ENCODE data around the gene GIMAP6. TPM values are rescaled to one million over a fixed set of nuclear protein-coding genes. Genes with fewer than 3 reads are reported as not detected.
"Not testable (repeated sequence)": the region's sequence is repeated elsewhere in the genome, so short reads cannot be mapped to it uniquely, and the experiment has no call there.

GIMAP6 gene
- total RNA-seq, 2 experiments from 2014 or later, result 21.6 to 25.4 TPM

- Mint-ChIP-seq H3K9me3 (ENCODE audit: low read depth) (peaks cover 19% of the 10 kb centered on the region), H3K27me3 (no peaks in the 10 kb centered on the region), H3K27ac (peak overlapping the region; percentile 97), H3K36me3 (ENCODE audit: low read depth) (peaks cover 21% of the 10 kb centered on the region), H3K4me1 (peaks cover 89% of the 10 kb centered on the region), H3K4me3 (peak overlapping the region; percentile 32)
- ChIA-PET POLR2A (interaction anchor here (1.3 kb wide), 1 partner anchor 89 kb away, joined by 3 read pairs; no protein-coding TSS in a partner anchor), CTCF (interaction anchor here (1.0 to 1.8 kb wide), 3 partner anchors 9 to 93 kb away, joined by 3 to 4 read pairs (median 3); no protein-coding TSS in a partner anchor)
- no peak for DNase-seq
- intact Hi-C loops (cut with DNase I, micrococcal nuclease), result loop anchor here (1.0 to 5.0 kb wide), 5 partner anchors 51 to 344 kb away; partner anchors contain the start of genes ACTR3C (in 1 of the 2), GIMAP1 (in 1 of the 2), GIMAP4 (in 1 of the 2) and LRRC61 (in 1 of the 2)
- ATAC-seq, result peak; percentile 24
These were observed 33.7 kb upstream of the GIMAP6 start for GRCh38 chr7:150665896-150666295.

GRCh38 chr7:150665089-150665748 is 33.0 kb upstream of the GIMAP6 start:
- Mint-ChIP-seq H3K4me3 (peak overlapping the region; percentile 32), H3K9me3 (ENCODE audit: low read depth) (peaks cover 21% of the 10 kb centered on the region), H3K4me1 (peaks cover 88% of the 10 kb centered on the region), H3K27me3 (no peaks in the 10 kb centered on the region), H3K27ac (peak overlapping the region; percentile 97), H3K36me3 (ENCODE audit: low read depth) (peaks cover 23% of the 10 kb centered on the region)
- intact Hi-C loops (cut with DNase I, micrococcal nuclease), result loop anchor here (1.0 to 5.0 kb wide), 5 partner anchors 52 to 343 kb away; partner anchors contain the start of genes ACTR3C (in 1 of the 2), GIMAP1 (in 1 of the 2), GIMAP4 (in 1 of the 2) and LRRC61 (in 1 of the 2)
- DNase-seq, result peak; percentile 73
- POLR2A ChIA-PET, result no interaction called here
- CTCF ChIA-PET, result interaction anchor here (1.0 to 1.8 kb wide), 3 partner anchors 8 to 78 kb away, joined by 3 to 4 read pairs (median 3); no protein-coding TSS in a partner anchor
- ATAC-seq, result peak; percentile 57

- peaks cover 78% of the 10 kb centered on the region for H3K4me1 Mint-ChIP-seq
- ChIA-PET POLR2A (no interaction called here), CTCF (interaction anchor here (0.5 to 1.0 kb wide), 2 partner anchors 14 to 149 kb away, joined by 3 read pairs; no protein-coding TSS in a partner anchor)
- peak overlapping the region; percentile 97 for H3K27ac Mint-ChIP-seq
- intact Hi-C loops (cut with DNase I, micrococcal nuclease), result loop anchor here in 1 of 2 experiments (5.0 kb wide), 1 partner anchor 42 kb away; no protein-coding TSS in a partner anchor
- peak; percentile 10 for ATAC-seq
- peaks cover 21% of the 10 kb centered on the region for H3K36me3 Mint-ChIP-seq (ENCODE audit: low read depth)
- peaks cover 17% of the 10 kb centered on the region for H3K9me3 Mint-ChIP-seq (ENCODE audit: low read depth)
- no peaks in the 10 kb centered on the region for H3K27me3 Mint-ChIP-seq
- peak overlapping the region; percentile 29 for H3K4me3 Mint-ChIP-seq
- peak; percentile 48 for DNase-seq
These were observed 31.8 kb upstream of the GIMAP6 start for GRCh38 chr7:150663802-150664494.

- H3K27me3 Mint-ChIP-seq, H3K4me3 Mint-ChIP-seq, DNase-seq, CTCF ChIA-PET, ATAC-seq, POLR2A ChIA-PET: not testable (repeated sequence)
- peaks cover 21% of the 10 kb centered on the region for H3K36me3 Mint-ChIP-seq (ENCODE audit: low read depth)
- peaks cover 67% of the 10 kb centered on the region for H3K4me1 Mint-ChIP-seq
- H3K9me3 Mint-ChIP-seq (ENCODE audit: low read depth), result peaks cover 15% of the 10 kb centered on the region
- H3K27ac Mint-ChIP-seq, result peak overlapping the region; percentile 97
- intact Hi-C loops (cut with DNase I, micrococcal nuclease), result loop anchor here in 1 of 2 experiments (5.0 kb wide), 1 partner anchor 41 kb away; no protein-coding TSS in a partner anchor
These were observed 30.6 kb upstream of the GIMAP6 start for GRCh38 chr7:150662821-150663220.

- intact Hi-C loops (cut with DNase I, micrococcal nuclease), result loop anchor here in 1 of 2 experiments (5.0 kb wide), 1 partner anchor 39 kb away; no protein-coding TSS in a partner anchor
- peak overlapping the region; percentile 6 for H3K27ac Mint-ChIP-seq
- no peak for ATAC-seq
These were observed 28.9 kb upstream of the GIMAP6 start for GRCh38 chr7:150660939-150661613.

GRCh38 chr7:150657526-150657925 is 25.3 kb upstream of the GIMAP6 start:
- H3K4me3 Mint-ChIP-seq, result no peak overlapping the region
- intact Hi-C loops (cut with DNase I, micrococcal nuclease), result no loop called here
- H3K4me1 Mint-ChIP-seq, result peaks cover 24% of the 10 kb centered on the region
- H3K27me3 Mint-ChIP-seq, result no peaks in the 10 kb centered on the region
- POLR2A ChIA-PET, result no interaction called here
- no peak for DNase-seq
- H3K36me3 Mint-ChIP-seq (ENCODE audit: low read depth), result peaks cover 8% of the 10 kb centered on the region
- ATAC-seq, result no peak
- no peak overlapping the region for H3K27ac Mint-ChIP-seq
- H3K9me3 Mint-ChIP-seq (ENCODE audit: low read depth), result peaks cover 20% of the 10 kb centered on the region
- CTCF ChIA-PET, result interaction anchor here (0.8 to 1.9 kb wide), 2 partner anchors 8 to 9 kb away, joined by 4 read pairs; no protein-coding TSS in a partner anchor

More at GRCh38 chr7:150660939-150661613, 28.9 kb upstream of the GIMAP6 start:
- ChIA-PET CTCF (interaction anchor here (1.1 to 1.4 kb wide), 4 partner anchors 11 to 212 kb away, joined by 3 to 5 read pairs (median 4); no protein-coding TSS in a partner anchor), POLR2A (interaction anchor here (0.7 kb wide), 1 partner anchor 71 kb away, joined by 5 read pairs; no protein-coding TSS in a partner anchor)
- H3K4me1 Mint-ChIP-seq, result peaks cover 50% of the 10 kb centered on the region
- H3K27me3 Mint-ChIP-seq, result no peaks in the 10 kb centered on the region
- DNase-seq, result no peak
- peaks cover 19% of the 10 kb centered on the region for H3K9me3 Mint-ChIP-seq (ENCODE audit: low read depth)
- H3K36me3 Mint-ChIP-seq (ENCODE audit: low read depth), result peaks cover 21% of the 10 kb centered on the region
- no peak overlapping the region for H3K4me3 Mint-ChIP-seq

- Mint-ChIP-seq H3K4me1 (peaks cover 15% of the 10 kb centered on the region), H3K9me3 (ENCODE audit: low read depth) (peaks cover 32% of the 10 kb centered on the region), H3K4me3 (no peak overlapping the region), H3K27me3 (no peaks in the 10 kb centered on the region), H3K27ac (no peak overlapping the region), H3K36me3 (ENCODE audit: low read depth) (peaks cover 6% of the 10 kb centered on the region)
- no peak for DNase-seq
- POLR2A ChIA-PET, result interaction anchor here (0.7 kb wide), 1 partner anchor 14 kb away, joined by 3 read pairs; no protein-coding TSS in a partner anchor
- intact Hi-C loops (cut with DNase I, micrococcal nuclease), result no loop called here
- ATAC-seq, result no peak
- CTCF ChIA-PET, result interaction anchor here (0.6 to 1.9 kb wide), 3 partner anchors 10 to 1396 kb away, joined by 3 to 4 read pairs (median 3); no protein-coding TSS in a partner anchor
These were observed 23.9 kb upstream of the GIMAP6 start for GRCh38 chr7:150656047-150656446.

GRCh38 chr7:150654692-150655091 is 22.5 kb upstream of the GIMAP6 start:
- H3K4me3 Mint-ChIP-seq, result no peak overlapping the region
- peaks cover 37% of the 10 kb centered on the region for H3K9me3 Mint-ChIP-seq (ENCODE audit: low read depth)
- peaks cover 9% of the 10 kb centered on the region for H3K4me1 Mint-ChIP-seq
- intact Hi-C loops (cut with DNase I, micrococcal nuclease), result no loop called here
- DNase-seq (no peak), ATAC-seq (no peak)
- no peak overlapping the region for H3K27ac Mint-ChIP-seq
- ChIA-PET POLR2A (no interaction called here), CTCF (interaction anchor here (1.1 to 1.3 kb wide), 2 partner anchors 17 to 206 kb away, joined by 3 to 4 read pairs; no protein-coding TSS in a partner anchor)
- H3K27me3 Mint-ChIP-seq, result no peaks in the 10 kb centered on the region
- H3K36me3 Mint-ChIP-seq (ENCODE audit: low read depth), result peaks cover 4% of the 10 kb centered on the region

GRCh38 chr7:150649080-150649385 is 16.8 kb upstream of the GIMAP6 start:
- H3K9me3 Mint-ChIP-seq (ENCODE audit: low read depth), result peaks cover 35% of the 10 kb centered on the region
- peaks cover 25% of the 10 kb centered on the region for H3K36me3 Mint-ChIP-seq (ENCODE audit: low read depth)
- H3K27ac Mint-ChIP-seq, result peak overlapping the region; percentile 56
- POLR2A ChIA-PET, result no interaction called here
- no peaks in the 10 kb centered on the region for H3K27me3 Mint-ChIP-seq
- intact Hi-C loops (cut with DNase I, micrococcal nuclease), result no loop called here
- ATAC-seq (no peak), DNase-seq (no peak)
- H3K4me1 Mint-ChIP-seq, result peaks cover 46% of the 10 kb centered on the region
- H3K4me3 Mint-ChIP-seq, result no peak overlapping the region
- CTCF ChIA-PET, result interaction anchor here (0.7 to 1.3 kb wide), 4 partner anchors 9 to 80 kb away, joined by 3 to 5 read pairs (median 4); no protein-coding TSS in a partner anchor

GRCh38 chr7:150648353-150649079 is 16.3 kb upstream of the GIMAP6 start:
- Mint-ChIP-seq H3K27ac (peak overlapping the region; percentile 79), H3K9me3 (ENCODE audit: low read depth) (peaks cover 38% of the 10 kb centered on the region), H3K27me3 (no peaks in the 10 kb centered on the region), H3K4me3 (no peak overlapping the region), H3K4me1 (peaks cover 41% of the 10 kb centered on the region), H3K36me3 (ENCODE audit: low read depth) (peaks cover 27% of the 10 kb centered on the region)
- CTCF ChIA-PET, result interaction anchor here (0.5 to 1.2 kb wide), 4 partner anchors 9 to 242 kb away, joined by 3 to 4 read pairs (median 3); no protein-coding TSS in a partner anchor
- POLR2A ChIA-PET, result no interaction called here
- ATAC-seq (peak; percentile 33), DNase-seq (no peak)
- intact Hi-C loops (cut with DNase I, micrococcal nuclease), result no loop called here
